ENCODE data around the gene INAFM2. TPM values are rescaled to one million over a fixed set of nuclear protein-coding genes. Genes with fewer than 3 reads are reported as not detected.

The INAFM2 gene
- total and polyA plus RNA-seq, 9 of the 15 experiments (the other 6 are each of a cell fraction or from before 2014, with no cell fraction given): 11.8 to 43.1 (median 27.2) TPM

- TF ChIP-seq, protein P1, sequence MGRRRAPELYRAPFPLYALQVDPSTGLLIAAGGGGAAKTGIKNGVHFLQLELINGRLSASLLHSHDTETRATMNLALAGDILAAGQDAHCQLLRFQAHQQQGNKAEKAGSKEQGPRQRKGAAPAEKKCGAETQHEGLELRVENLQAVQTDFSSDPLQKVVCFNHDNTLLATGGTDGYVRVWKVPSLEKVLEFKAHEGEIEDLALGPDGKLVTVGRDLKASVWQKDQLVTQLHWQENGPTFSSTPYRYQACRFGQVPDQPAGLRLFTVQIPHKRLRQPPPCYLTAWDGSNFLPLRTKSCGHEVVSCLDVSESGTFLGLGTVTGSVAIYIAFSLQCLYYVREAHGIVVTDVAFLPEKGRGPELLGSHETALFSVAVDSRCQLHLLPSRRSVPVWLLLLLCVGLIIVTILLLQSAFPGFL (CRISPR knock-in tag; IDR thresholded peaks at IDR 0.05): 0 out of 2 replicates have a peak, but pooled peaks have one; percentile 62
- TF ChIP-seq HDAC1 (IDR thresholded peaks at IDR 0.05) (no peak), MEF2D (tag; conservative IDR thresholded peaks at IDR 0.05; ENCODE audit: low read depth) (no peak), ZNF551 (CRISPR knock-in tag; IDR thresholded peaks at IDR 0.05) (no peak), ZSCAN32 (CRISPR knock-in tag; IDR thresholded peaks at IDR 0.05) (no peak), FIP1L1 (IDR thresholded peaks at IDR 0.05; ENCODE audit: low read depth, low read length, poor library complexity, severe bottlenecking) (no peak), ZNF274 (IDR thresholded peaks at IDR 0.05; ENCODE audit: borderline replicate concordance, low read depth, low read length) (no peak), TCFL5 (CRISPR knock-in tag; conservative IDR thresholded peaks at IDR 0.05) (no peak), ZNF699 (CRISPR knock-in tag; IDR thresholded peaks at IDR 0.05; ENCODE audit: insufficient replicate concordance) (no peak), ZNF282 (CRISPR knock-in tag; IDR thresholded peaks at IDR 0.05) (no peak), ZNF431 (CRISPR knock-in tag; IDR thresholded peaks at IDR 0.05) (no peak), ZFX (CRISPR knock-in tag; IDR thresholded peaks at IDR 0.05) (peak; percentile 70), HDAC8 (tag; IDR thresholded peaks at IDR 0.05) (no peak), MCM5 (IDR thresholded peaks at IDR 0.05; ENCODE audit: low read depth) (no peak), ARID2 (IDR thresholded peaks at IDR 0.05) (peak; percentile 93; the same call in 1 of the 2 replicates), ZNF561 (CRISPR knock-in tag; conservative IDR thresholded peaks at IDR 0.05) (no peak), CBFB (CRISPR knock-in tag; IDR thresholded peaks at IDR 0.05) (no peak), XRCC3 (IDR thresholded peaks at IDR 0.05) (no peak), SLC30A9 (CRISPR knock-in tag; IDR thresholded peaks at IDR 0.05) (no peak), EHMT2 (IDR thresholded peaks at IDR 0.05) (no peak), KHSRP (IDR thresholded peaks at IDR 0.05) (no peak), SOX6 (IDR thresholded peaks at IDR 0.05) (no peak), BHLHE40 (IDR thresholded peaks at IDR 0.05; ENCODE audit: low read length) (no peak)
- TF ChIP-seq, protein P2, sequence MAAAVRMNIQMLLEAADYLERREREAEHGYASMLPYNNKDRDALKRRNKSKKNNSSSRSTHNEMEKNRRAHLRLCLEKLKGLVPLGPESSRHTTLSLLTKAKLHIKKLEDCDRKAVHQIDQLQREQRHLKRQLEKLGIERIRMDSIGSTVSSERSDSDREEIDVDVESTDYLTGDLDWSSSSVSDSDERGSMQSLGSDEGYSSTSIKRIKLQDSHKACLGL (CRISPR knock-in tag; IDR thresholded peaks at IDR 0.05; ENCODE audit: borderline replicate concordance, poor library complexity, severe bottlenecking): no peak
- TF ChIP-seq, protein P3, sequence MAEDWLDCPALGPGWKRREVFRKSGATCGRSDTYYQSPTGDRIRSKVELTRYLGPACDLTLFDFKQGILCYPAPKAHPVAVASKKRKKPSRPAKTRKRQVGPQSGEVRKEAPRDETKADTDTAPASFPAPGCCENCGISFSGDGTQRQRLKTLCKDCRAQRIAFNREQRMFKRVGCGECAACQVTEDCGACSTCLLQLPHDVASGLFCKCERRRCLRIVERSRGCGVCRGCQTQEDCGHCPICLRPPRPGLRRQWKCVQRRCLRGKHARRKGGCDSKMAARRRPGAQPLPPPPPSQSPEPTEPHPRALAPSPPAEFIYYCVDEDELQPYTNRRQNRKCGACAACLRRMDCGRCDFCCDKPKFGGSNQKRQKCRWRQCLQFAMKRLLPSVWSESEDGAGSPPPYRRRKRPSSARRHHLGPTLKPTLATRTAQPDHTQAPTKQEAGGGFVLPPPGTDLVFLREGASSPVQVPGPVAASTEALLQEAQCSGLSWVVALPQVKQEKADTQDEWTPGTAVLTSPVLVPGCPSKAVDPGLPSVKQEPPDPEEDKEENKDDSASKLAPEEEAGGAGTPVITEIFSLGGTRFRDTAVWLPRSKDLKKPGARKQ (CRISPR knock-in tag; IDR thresholded peaks at IDR 0.05): no peak
- TF ChIP-seq, protein P4, sequence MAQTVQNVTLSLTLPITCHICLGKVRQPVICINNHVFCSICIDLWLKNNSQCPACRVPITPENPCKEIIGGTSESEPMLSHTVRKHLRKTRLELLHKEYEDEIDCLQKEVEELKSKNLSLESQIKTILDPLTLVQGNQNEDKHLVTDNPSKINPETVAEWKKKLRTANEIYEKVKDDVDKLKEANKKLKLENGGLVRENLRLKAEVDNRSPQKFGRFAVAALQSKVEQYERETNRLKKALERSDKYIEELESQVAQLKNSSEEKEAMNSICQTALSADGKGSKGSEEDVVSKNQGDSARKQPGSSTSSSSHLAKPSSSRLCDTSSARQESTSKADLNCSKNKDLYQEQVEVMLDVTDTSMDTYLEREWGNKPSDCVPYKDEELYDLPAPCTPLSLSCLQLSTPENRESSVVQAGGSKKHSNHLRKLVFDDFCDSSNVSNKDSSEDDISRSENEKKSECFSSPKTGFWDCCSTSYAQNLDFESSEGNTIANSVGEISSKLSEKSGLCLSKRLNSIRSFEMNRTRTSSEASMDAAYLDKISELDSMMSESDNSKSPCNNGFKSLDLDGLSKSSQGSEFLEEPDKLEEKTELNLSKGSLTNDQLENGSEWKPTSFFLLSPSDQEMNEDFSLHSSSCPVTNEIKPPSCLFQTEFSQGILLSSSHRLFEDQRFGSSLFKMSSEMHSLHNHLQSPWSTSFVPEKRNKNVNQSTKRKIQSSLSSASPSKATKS (CRISPR knock-in tag; IDR thresholded peaks at IDR 0.05): no peak
Observed at GRCh38 chr15:40279437-40280141, 43.9 kb upstream of the INAFM2 start (continued).

Measured in K562 (cell line).